Prostate gland (tissue), 2 donors: ENCODE results near the gene BRINP1.

Experiments used
- POLR2A ChIP-seq: fragments of 450-650 bp; IDR thresholded peaks from one replicate; pipeline ENCODE4 v1.6.1; 2016; ENCODE audit warnings: antibody characterized with exemption, mild to moderate bottlenecking
- TF ChIP-seq, protein P1 (sequence below), 4 experiments: fragments of 200-600 bp in 2 of 4; fragments of 450-650 bp in 2 of 4; sonication (generic) in 2 of 4; IDR thresholded peaks; 1 replicate in 3 of 4; 2 replicates in 1 of 4; pipeline ENCODE4 v1.5.1; 2016 to 2019; ENCODE audit warnings: antibody characterized with exemption in 4 of 4, mild to moderate bottlenecking in 2 of 4, moderate library complexity in 2 of 4

DNA sequence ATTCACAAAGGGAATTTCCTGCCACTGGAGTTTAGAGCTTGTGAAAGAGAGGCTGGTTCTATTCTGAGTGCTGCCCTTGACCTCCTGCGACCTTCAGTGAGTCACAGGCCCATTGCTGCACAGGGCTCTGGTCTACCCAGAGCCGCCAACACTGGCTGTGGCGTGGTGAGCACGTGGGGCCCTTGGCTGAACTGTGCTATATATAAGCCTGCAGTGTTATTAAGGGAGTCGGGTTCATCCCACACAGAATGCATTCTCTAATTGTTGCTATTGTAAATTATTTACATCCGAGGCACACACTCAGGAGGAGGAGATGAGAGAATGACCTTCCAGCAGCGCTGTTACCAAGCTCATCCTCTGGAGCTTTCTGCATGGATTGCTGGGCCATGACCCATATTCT lies 47.1 kb downstream of the BRINP1 start:
- TF ChIP-seq, protein P1, sequence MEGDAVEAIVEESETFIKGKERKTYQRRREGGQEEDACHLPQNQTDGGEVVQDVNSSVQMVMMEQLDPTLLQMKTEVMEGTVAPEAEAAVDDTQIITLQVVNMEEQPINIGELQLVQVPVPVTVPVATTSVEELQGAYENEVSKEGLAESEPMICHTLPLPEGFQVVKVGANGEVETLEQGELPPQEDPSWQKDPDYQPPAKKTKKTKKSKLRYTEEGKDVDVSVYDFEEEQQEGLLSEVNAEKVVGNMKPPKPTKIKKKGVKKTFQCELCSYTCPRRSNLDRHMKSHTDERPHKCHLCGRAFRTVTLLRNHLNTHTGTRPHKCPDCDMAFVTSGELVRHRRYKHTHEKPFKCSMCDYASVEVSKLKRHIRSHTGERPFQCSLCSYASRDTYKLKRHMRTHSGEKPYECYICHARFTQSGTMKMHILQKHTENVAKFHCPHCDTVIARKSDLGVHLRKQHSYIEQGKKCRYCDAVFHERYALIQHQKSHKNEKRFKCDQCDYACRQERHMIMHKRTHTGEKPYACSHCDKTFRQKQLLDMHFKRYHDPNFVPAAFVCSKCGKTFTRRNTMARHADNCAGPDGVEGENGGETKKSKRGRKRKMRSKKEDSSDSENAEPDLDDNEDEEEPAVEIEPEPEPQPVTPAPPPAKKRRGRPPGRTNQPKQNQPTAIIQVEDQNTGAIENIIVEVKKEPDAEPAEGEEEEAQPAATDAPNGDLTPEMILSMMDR (IDR thresholded peaks at IDR 0.05) = no peak
- TF ChIP-seq POLR2A = no peak
